IMR-90 (cell line): ENCODE measurements around the gene ANKRD10.

ENCODE experiments used
- BHLHE40 ChIP-seq: fragments of 150-350 bp; IDR thresholded peaks from 2 replicates; pipeline ENCODE4 v1.6.1; 2016; ENCODE audit warnings: mild to moderate bottlenecking, low read depth, low read length
- CEBPB ChIP-seq: IDR thresholded peaks from 2 replicates; pipeline ENCODE4 v1.6.1; 2012; ENCODE audit warnings: low read depth, low read length, improper control_type of control experiment
- CHD1 ChIP-seq: IDR thresholded peaks from 2 replicates; pipeline ENCODE4 v1.6.1; 2012; ENCODE audit warnings: low read depth, low read length, improper control_type of control experiment
- CTCF ChIP-seq: conservative IDR thresholded peaks from 2 replicates; pipeline ENCODE4 v1.5.1; 2012; ENCODE audit warnings: mild to moderate bottlenecking, low read depth, low read length, improper control_type of control experiment
- POLR2A ChIP-seq: IDR thresholded peaks from 2 replicates; pipeline ENCODE4 v1.6.1; 2012; ENCODE audit warnings: mild to moderate bottlenecking, low read depth, low read length
- RAD21 ChIP-seq: IDR thresholded peaks from 2 replicates; pipeline ENCODE4 v1.6.1; 2012; ENCODE audit warnings: low read length, improper control_type of control experiment
- USF2 ChIP-seq: fragments of 150-350 bp; IDR thresholded peaks from 2 replicates; pipeline ENCODE4 v1.6.1; 2017; ENCODE audit warnings: mild to moderate bottlenecking, antibody characterized with exemption, low read length, low read depth

GRCh38 chr13:110885966-110886869 is 28.7 kb downstream of the ANKRD10 start:
- TF ChIP-seq POLR2A (no peak), CTCF (no peak), CHD1 (no peak), USF2 (no peak), RAD21 (no peak), CEBPB (no peak), BHLHE40 (no peak)
